Activated CD4-positive, alpha-beta T cell treated with anti-CD3 and anti-CD28 coated beads, Interleukin-2, amount 50 U/mL, for 4 hours (primary cell): ENCODE measurements around the gene STK39.

Experiments
- DNase-seq, 2 experiments: peaks; one replicate each; pipeline ENCODE4 v3.0.0-alpha.2; 2020

Gene STK39

GRCh38 chr2:167944825-167945659 lies 302.4 kb downstream of the STK39 start:
- DNase-seq, result no peak

GRCh38 chr2:167943897-167944296 lies 303.5 kb downstream of the STK39 start:
- no peak for DNase-seq

GRCh38 chr2:167943368-167943767 lies 304.0 kb downstream of the STK39 start:
- DNase-seq, result no peak

- no peak for DNase-seq
These were observed 304.9 kb downstream of the STK39 start for GRCh38 chr2:167942366-167943081.

GRCh38 chr2:167941604-167942003 lies 305.8 kb downstream of the STK39 start:
- no peak for DNase-seq

- DNase-seq, result no peak
These were observed 306.5 kb downstream of the STK39 start for GRCh38 chr2:167940734-167941507.

- DNase-seq, result no peak
These were observed 307.1 kb downstream of the STK39 start for GRCh38 chr2:167940346-167940725.

GRCh38 chr2:167939514-167940345 lies 307.7 kb downstream of the STK39 start:
- no peak for DNase-seq

GRCh38 chr2:167937403-167937802 lies 310.0 kb downstream of the STK39 start:
- no peak for DNase-seq

- no peak for DNase-seq
These were observed 311.6 kb downstream of the STK39 start for GRCh38 chr2:167935803-167936110.

- DNase-seq, result no peak
These were observed 314.1 kb downstream of the STK39 start for GRCh38 chr2:167933097-167933814.

- DNase-seq, result no peak
These were observed 315.2 kb downstream of the STK39 start for GRCh38 chr2:167932123-167932693.

GRCh38 chr2:167929484-167929883 lies 317.9 kb downstream of the STK39 start:
- DNase-seq, result no peak

GRCh38 chr2:167928434-167928833 lies 319.0 kb downstream of the STK39 start:
- DNase-seq, result no peak

GRCh38 chr2:167925758-167926157 lies 321.6 kb downstream of the STK39 start:
- no peak for DNase-seq

GRCh38 chr2:167924556-167924955 lies 322.8 kb downstream of the STK39 start:
- DNase-seq, result no peak

- no peak for DNase-seq
These were observed 330.6 kb downstream of the STK39 start for GRCh38 chr2:167916756-167917155.

GRCh38 chr2:167914969-167915368 lies 332.4 kb downstream of the STK39 start:
- no peak for DNase-seq

GRCh38 chr2:167908786-167909185 lies 338.6 kb downstream of the STK39 start:
- no peak for DNase-seq

- no peak for DNase-seq
These were observed 341.7 kb downstream of the STK39 start for GRCh38 chr2:167905668-167906067.
